ENCODE measurements around the gene CASP4.

DNA sequence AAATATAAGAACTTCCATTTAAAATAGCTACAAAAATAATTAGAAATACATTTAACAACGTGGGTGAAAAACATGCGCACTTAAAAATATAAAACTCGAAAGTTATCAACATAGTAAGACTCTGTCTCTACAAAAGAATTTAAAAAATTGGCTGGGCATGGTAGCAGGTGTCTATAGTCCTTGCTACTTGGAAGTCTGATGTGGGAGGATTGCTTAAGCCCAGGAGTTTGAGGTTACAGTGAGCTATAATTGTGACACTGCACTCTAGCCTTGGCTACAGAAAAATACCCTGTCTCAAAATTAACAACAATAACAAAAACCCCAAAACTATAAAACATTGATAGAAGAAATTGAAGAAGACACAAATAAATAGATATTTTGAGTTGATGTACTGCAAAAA lies 56.3 kb downstream of the CASP4 start:
- TF ChIP-seq CTCF (conservative IDR thresholded peaks at IDR 0.05) = no peak
- no peak for TF ChIP-seq ZFX (IDR thresholded peaks at IDR 0.05)

Measured in C4-2B (cell line).